ENCODE results near the gene NLGN4X.

The NLGN4X gene

DNA sequence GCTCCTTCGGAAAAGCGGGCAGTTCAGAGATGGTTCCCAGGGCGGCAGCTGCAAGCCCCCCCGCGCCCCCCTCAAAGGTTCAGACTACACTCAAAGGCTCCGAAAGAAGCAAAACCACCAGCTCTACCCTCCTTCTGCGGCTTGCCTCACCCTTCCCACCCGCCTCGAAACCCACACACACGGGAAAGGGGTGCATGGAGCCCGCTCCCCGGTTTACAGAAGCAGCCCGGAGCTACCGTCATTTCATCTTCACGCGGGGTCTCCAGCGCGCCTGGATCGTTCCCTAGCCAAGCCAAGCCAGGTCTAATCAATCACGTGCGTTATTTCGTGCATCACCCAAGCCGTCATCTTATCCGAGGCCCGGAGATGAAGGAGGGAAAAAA, 1.2 kb downstream of the NLGN4X start:
- TF ChIP-seq, protein P1, sequence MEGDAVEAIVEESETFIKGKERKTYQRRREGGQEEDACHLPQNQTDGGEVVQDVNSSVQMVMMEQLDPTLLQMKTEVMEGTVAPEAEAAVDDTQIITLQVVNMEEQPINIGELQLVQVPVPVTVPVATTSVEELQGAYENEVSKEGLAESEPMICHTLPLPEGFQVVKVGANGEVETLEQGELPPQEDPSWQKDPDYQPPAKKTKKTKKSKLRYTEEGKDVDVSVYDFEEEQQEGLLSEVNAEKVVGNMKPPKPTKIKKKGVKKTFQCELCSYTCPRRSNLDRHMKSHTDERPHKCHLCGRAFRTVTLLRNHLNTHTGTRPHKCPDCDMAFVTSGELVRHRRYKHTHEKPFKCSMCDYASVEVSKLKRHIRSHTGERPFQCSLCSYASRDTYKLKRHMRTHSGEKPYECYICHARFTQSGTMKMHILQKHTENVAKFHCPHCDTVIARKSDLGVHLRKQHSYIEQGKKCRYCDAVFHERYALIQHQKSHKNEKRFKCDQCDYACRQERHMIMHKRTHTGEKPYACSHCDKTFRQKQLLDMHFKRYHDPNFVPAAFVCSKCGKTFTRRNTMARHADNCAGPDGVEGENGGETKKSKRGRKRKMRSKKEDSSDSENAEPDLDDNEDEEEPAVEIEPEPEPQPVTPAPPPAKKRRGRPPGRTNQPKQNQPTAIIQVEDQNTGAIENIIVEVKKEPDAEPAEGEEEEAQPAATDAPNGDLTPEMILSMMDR (IDR thresholded peaks at IDR 0.05; ENCODE audit: low read depth, low read length) = no peak
- DNase-seq (ENCODE audit: extremely low read depth, low read depth) = no peak

- DNase-seq (ENCODE audit: extremely low read depth, low read depth) = no peak
- TF ChIP-seq, protein P1 (IDR thresholded peaks at IDR 0.05; ENCODE audit: low read depth, low read length) = no peak
Measured at GRCh38 chrX:6226596-6227452, 1.8 kb downstream of the NLGN4X start.

GRCh38 chrX:6225911-6226595, 2.6 kb downstream of the NLGN4X start:
- TF ChIP-seq, protein P1 (IDR thresholded peaks at IDR 0.05; ENCODE audit: low read depth, low read length) = no peak
- no peak for DNase-seq (ENCODE audit: extremely low read depth, low read depth)

GRCh38 chrX:6225288-6225910, 3.3 kb downstream of the NLGN4X start:
- no peak for DNase-seq (ENCODE audit: extremely low read depth, low read depth)
- TF ChIP-seq, protein P1 (IDR thresholded peaks at IDR 0.05; ENCODE audit: low read depth, low read length) = no peak

GRCh38 chrX:6223516-6223915, 5.2 kb downstream of the NLGN4X start:
- TF ChIP-seq, protein P1 (IDR thresholded peaks at IDR 0.05; ENCODE audit: low read depth, low read length) = no peak
- no peak for DNase-seq (ENCODE audit: extremely low read depth, low read depth)

GRCh38 chrX:6210230-6210629, 18.4 kb downstream of the NLGN4X start:
- no peak for DNase-seq (ENCODE audit: extremely low read depth, low read depth)
- TF ChIP-seq, protein P1 (IDR thresholded peaks at IDR 0.05; ENCODE audit: low read depth, low read length) = no peak
